PC-9 (cell line): ENCODE results near the gene HINT2. TPM values are rescaled to one million over a fixed set of nuclear protein-coding genes. Genes with fewer than 3 reads are reported as not detected.

Source experiments
- BruUV-seq: library from RNA; stranded (reverse); fragments of 400-500 nt; replicated peaks from 2 replicates; lab custom pipeline; 2021; lab: Mats Ljungman, UMichigan
- CTCF ChIA-PET: fragments of 300-600 bp; sonication (Branson Sonifier 250); formaldehyde crosslinking; loops from one replicate; lab custom pipeline; 2022; ENCODE audit warnings: antibody characterized with exemption; lab: Charles Lee
- POLR2A ChIA-PET: fragments of 300-600 bp; sonication (Branson Sonifier 250); formaldehyde crosslinking; loops from one replicate; lab custom pipeline; 2022; ENCODE audit warnings: antibody characterized with exemption; ENCODE audit not compliant: unreplicated experiment; lab: Charles Lee
- DNase-seq, 2 experiments: peaks; one replicate each; pipeline versions ENCODE4 v3.0.0 to v3.0.0-alpha.2; 2015 to 2022; ENCODE audit warnings: mixed read lengths in 1 of 2
- H2AFZ ChIP-seq: fragments of 200-600 bp; sonication (generic); 2 replicates; pipeline ENCODE4 v1.8.1; 2017; ENCODE audit warnings: antibody characterized with exemption
- H3F3A ChIP-seq: fragments of 200-600 bp; sonication (generic); 2 replicates; pipeline ENCODE4 v1.8.1; 2017; ENCODE audit warnings: antibody characterized with exemption, mild to moderate bottlenecking, low read depth; ENCODE audit not compliant: insufficient read depth
- H3K27ac ChIP-seq: fragments of 200-600 bp; sonication (generic); 2 replicates; pipeline ENCODE4 v1.6.1; 2016; ENCODE audit warnings: mixed run types
- H3K27me3 ChIP-seq: fragments of 200-600 bp; sonication (generic); 2 replicates; pipeline ENCODE4 v1.6.1; 2016; ENCODE audit warnings: low read depth, mixed run types; ENCODE audit not compliant: insufficient read depth
- H3K36me3 ChIP-seq: fragments of 200-600 bp; sonication (generic); 2 replicates; pipeline ENCODE4 v1.6.1; 2016; ENCODE audit warnings: low read depth, mixed run types
- H3K4me1 ChIP-seq: fragments of 200-600 bp; sonication (generic); replicated peaks from 2 replicates; pipeline ENCODE4 v1.6.1; 2016; ENCODE audit warnings: mixed run types; ENCODE audit not compliant: insufficient read depth
- H3K4me2 ChIP-seq: fragments of 200-600 bp; sonication (generic); 2 replicates; pipeline ENCODE4 v1.6.1; 2017; ENCODE audit warnings: mixed run types
- H3K4me3 ChIP-seq: fragments of 200-600 bp; sonication (generic); 2 replicates; pipeline ENCODE4 v1.6.1; 2016; ENCODE audit warnings: mixed run types
- H3K79me2 ChIP-seq: fragments of 200-600 bp; sonication (generic); 2 replicates; pipeline ENCODE4 v1.6.1; 2017; ENCODE audit warnings: low read depth, mixed run types
- H3K9me2 ChIP-seq: fragments of 200-600 bp; sonication (generic); 2 replicates; pipeline ENCODE4 v1.8.1; 2017; ENCODE audit warnings: mild to moderate bottlenecking; ENCODE audit not compliant: insufficient read depth
- H3K9me3 ChIP-seq: fragments of 200-600 bp; sonication (generic); 2 replicates; pipeline ENCODE4 v1.8.1; 2016; ENCODE audit warnings: low read depth; ENCODE audit not compliant: insufficient read depth
- H4K20me1 ChIP-seq: fragments of 200-600 bp; sonication (generic); 2 replicates; pipeline ENCODE4 v1.8.1; 2017; ENCODE audit not compliant: insufficient read depth
- CTCF ChIP-seq: fragments of 200-600 bp; sonication (generic); conservative IDR thresholded peaks from 2 replicates; pipeline ENCODE4 v1.6.1; 2017; ENCODE audit warnings: mixed run types, antibody characterized with exemption, mild to moderate bottlenecking, moderate library complexity
- EZH2 ChIP-seq: fragments of 200-600 bp; sonication (generic); IDR thresholded peaks from 2 replicates; pipeline ENCODE4 v1.8.0; 2017; ENCODE audit warnings: antibody characterized with exemption, low read depth
- intact Hi-C: fragments of 100-400 bp; cut with micrococcal nuclease; formaldehyde crosslinking; loops from one replicate; pipeline ENCODE4 v1.10.0; 2022; ENCODE audit not compliant: unreplicated experiment
- total RNA-seq: library from RNA; stranded (reverse); gene quantifications from 2 replicates; pipeline ENCODE4 v1.2.3, GENCODE V29; 2021

Gene HINT2
- total RNA-seq, 1 experiment from 2014 or later: 53.1 TPM

GRCh38 chr9:35801328-35802128 is 13.3 kb downstream of the HINT2 start:
- no peaks in the 10 kb centered on the region for H3K79me2 ChIP-seq
- ChIA-PET POLR2A (no interaction called here), CTCF (no interaction called here)
- BruUV-seq: no TSS peak
- H2AFZ ChIP-seq: no peak overlapping the region
- H4K20me1 ChIP-seq: no peaks in the 10 kb centered on the region
- no peaks in the 10 kb centered on the region for H3K9me3 ChIP-seq
- H3F3A ChIP-seq: no peaks in the 10 kb centered on the region
- no peak for DNase-seq
- H3K4me2 ChIP-seq: no peak overlapping the region
- intact Hi-C loops: no loop called here
- H3K27ac ChIP-seq: no peak overlapping the region
- no peak overlapping the region for H3K4me3 ChIP-seq
- no peaks in the 10 kb centered on the region for H3K36me3 ChIP-seq
- TF ChIP-seq EZH2 (no peak), CTCF (no peak)
- no peaks in the 10 kb centered on the region for H3K4me1 ChIP-seq
- no peaks in the 10 kb centered on the region for H3K27me3 ChIP-seq
- no peaks in the 10 kb centered on the region for H3K9me2 ChIP-seq

GRCh38 chr9:35800530-35800929 is 14.3 kb downstream of the HINT2 start:
- no TSS peak for BruUV-seq
- intact Hi-C loops: no loop called here
- ChIA-PET POLR2A (no interaction called here), CTCF (no interaction called here)
- Histone ChIP-seq H3K36me3 (no peaks in the 10 kb centered on the region), H3K4me3 (no peak overlapping the region), H3K79me2 (no peaks in the 10 kb centered on the region), H3K27me3 (no peaks in the 10 kb centered on the region), H2AFZ (no peak overlapping the region), H3K27ac (no peak overlapping the region), H3K4me2 (no peak overlapping the region), H3K9me3 (no peaks in the 10 kb centered on the region), H3K4me1 (0 out of 2 replicates have a peak, but pooled peaks cover 4% of the 10 kb centered on the region), H3F3A (no peaks in the 10 kb centered on the region), H3K9me2 (no peaks in the 10 kb centered on the region), H4K20me1 (no peaks in the 10 kb centered on the region)
- TF ChIP-seq EZH2 (no peak), CTCF (no peak)
- DNase-seq: no peak

- H3K4me1 ChIP-seq: 0 out of 2 replicates have a peak, but pooled peaks cover 7% of the 10 kb centered on the region
- ChIA-PET POLR2A (no interaction called here), CTCF (interaction anchor here (0.6 kb wide), 1 partner anchor 79 kb away, joined by 3 read pairs; no protein-coding TSS in a partner anchor)
- no peaks in the 10 kb centered on the region for H3K9me2 ChIP-seq
- no peaks in the 10 kb centered on the region for H3K27me3 ChIP-seq
- no peak for TF ChIP-seq EZH2
- TF ChIP-seq CTCF: no peak
- no peaks in the 10 kb centered on the region for H3K36me3 ChIP-seq
- no TSS peak for BruUV-seq
- H3F3A ChIP-seq: no peaks in the 10 kb centered on the region; the same call in 1 of the 2 replicates
- H3K4me2 ChIP-seq: no peak overlapping the region
- intact Hi-C loops: no loop called here
- H3K79me2 ChIP-seq: no peaks in the 10 kb centered on the region
- peak overlapping the region; percentile 29; the same call in 1 of the 2 replicates for H3K27ac ChIP-seq
- peak in 1 of 2 experiments; percentile 58 for DNase-seq
- H2AFZ ChIP-seq: no peak overlapping the region
- H3K9me3 ChIP-seq: no peaks in the 10 kb centered on the region
- H4K20me1 ChIP-seq: no peaks in the 10 kb centered on the region
- H3K4me3 ChIP-seq: no peak overlapping the region
Measured at GRCh38 chr9:35798658-35799374, 16.0 kb downstream of the HINT2 start.
